ENCODE results near the gene PLA2G4F.

PLA2G4F gene

DNA sequence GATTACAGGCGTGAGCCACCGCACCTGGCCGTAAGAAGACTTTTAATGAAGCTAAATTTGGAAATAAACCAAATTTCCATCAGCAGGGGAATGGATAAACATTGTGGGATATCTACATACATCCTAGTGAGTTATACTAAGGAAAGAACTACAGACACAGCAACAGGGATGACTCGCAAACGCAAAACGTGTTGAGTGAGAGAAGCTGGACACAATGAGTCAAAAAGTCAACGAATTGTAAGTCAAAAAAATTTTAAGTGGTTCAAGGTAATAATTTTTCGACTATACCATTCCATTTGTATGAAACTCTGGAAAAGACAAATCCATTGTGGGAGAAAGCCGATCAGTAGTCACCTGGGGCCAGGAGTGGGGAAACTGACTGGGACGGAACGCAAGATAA, 19.9 kb downstream of the PLA2G4F start:
- no peak overlapping the region for H4K8ac ChIP-seq (ENCODE audit: low read depth, low read length)
- no peak overlapping the region for H4K5ac ChIP-seq (ENCODE audit: low read length)
- H3K79me1 ChIP-seq (ENCODE audit: low read length) = no peaks in the 10 kb centered on the region
- DNase-seq = no peak
- no peak overlapping the region for H3K4ac ChIP-seq (ENCODE audit: low read depth, low read length)
- H3K9ac ChIP-seq (ENCODE audit: low read length) = no peak overlapping the region
- no peak overlapping the region for H2AK5ac ChIP-seq (ENCODE audit: low read length)
- WGBS (ENCODE audit: extremely low coverage, insufficient coverage, low lambda C conversion rate) = no CpG with 5 or more reads among the region's 11 CpGs
- H3K4me1 ChIP-seq (ENCODE audit: control insufficient read depth, low read depth, low read length) = peaks cover 5% of the 10 kb centered on the region
- H3K4me3 ChIP-seq (ENCODE audit: low read length) = no peak overlapping the region
- no peak overlapping the region for H2BK5ac ChIP-seq (ENCODE audit: low read length)
- H3K4me2 ChIP-seq (ENCODE audit: low read length) = no peak overlapping the region
- no peaks in the 10 kb centered on the region for H3K36me3 ChIP-seq (ENCODE audit: control insufficient read depth, insufficient read depth, low read length)
- no peaks in the 10 kb centered on the region for H3K27me3 ChIP-seq (ENCODE audit: insufficient read depth, low read length, poor library complexity)
- no peaks in the 10 kb centered on the region for H3K79me2 ChIP-seq (ENCODE audit: control insufficient read depth, insufficient read depth, low read length)
- H2BK15ac ChIP-seq (replicated peaks; ENCODE audit: low read depth) = no peak overlapping the region
- H3K18ac ChIP-seq (ENCODE audit: low read length) = no peak overlapping the region
- no peak overlapping the region for H3K27ac ChIP-seq (ENCODE audit: low read depth, low read length)
- H3K56ac ChIP-seq (ENCODE audit: low read length) = no peak overlapping the region
- H3K23ac ChIP-seq (ENCODE audit: low read length) = no peak overlapping the region
- H2BK120ac ChIP-seq (ENCODE audit: low read depth, low read length) = no peak overlapping the region

DNA sequence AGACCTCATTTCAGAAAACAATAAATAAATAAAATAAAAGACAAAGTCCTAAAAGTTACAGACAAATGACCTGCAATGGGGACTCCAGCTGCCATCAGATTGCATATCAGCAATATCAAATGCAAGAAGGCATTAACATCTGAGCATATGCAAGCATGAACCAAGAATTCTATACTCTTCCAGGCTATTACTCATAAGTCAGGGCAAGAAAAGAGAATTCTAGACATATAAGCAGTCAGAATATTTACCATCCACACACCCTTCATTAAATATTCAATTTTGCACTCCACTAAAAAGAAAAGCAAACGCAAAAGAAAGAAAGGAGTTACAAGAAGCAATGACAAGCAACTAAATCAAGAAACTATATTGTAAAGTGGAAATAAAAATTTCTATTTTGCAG, 21.1 kb downstream of the PLA2G4F start:
- WGBS (ENCODE audit: extremely low coverage, insufficient coverage, low lambda C conversion rate) = no CpG with 5 or more reads among the region's 1 CpG
- no peak overlapping the region for H3K4me3 ChIP-seq (ENCODE audit: low read length)
- H3K27ac ChIP-seq (ENCODE audit: low read depth, low read length) = no peak overlapping the region
- no peak overlapping the region for H2BK5ac ChIP-seq (ENCODE audit: low read length)
- H3K4me2 ChIP-seq (ENCODE audit: low read length) = no peak overlapping the region
- H4K8ac ChIP-seq (ENCODE audit: low read depth, low read length) = no peak overlapping the region
- no peak overlapping the region for H4K5ac ChIP-seq (ENCODE audit: low read length)
- H3K36me3 ChIP-seq (ENCODE audit: control insufficient read depth, insufficient read depth, low read length) = no peaks in the 10 kb centered on the region
- no peak overlapping the region for H3K4ac ChIP-seq (ENCODE audit: low read depth, low read length)
- H3K18ac ChIP-seq (ENCODE audit: low read length) = no peak overlapping the region
- no peak overlapping the region for H3K56ac ChIP-seq (ENCODE audit: low read length)
- no peak overlapping the region for H2BK15ac ChIP-seq (replicated peaks; ENCODE audit: low read depth)
- H3K4me1 ChIP-seq (ENCODE audit: control insufficient read depth, low read depth, low read length) = peaks cover 3% of the 10 kb centered on the region
- no peak overlapping the region for H3K9ac ChIP-seq (ENCODE audit: low read length)
- no peaks in the 10 kb centered on the region for H3K79me1 ChIP-seq (ENCODE audit: low read length)
- H3K23ac ChIP-seq (ENCODE audit: low read length) = no peak overlapping the region
- H2AK5ac ChIP-seq (ENCODE audit: low read length) = no peak overlapping the region
- no peaks in the 10 kb centered on the region for H3K27me3 ChIP-seq (ENCODE audit: insufficient read depth, low read length, poor library complexity)
- no peak overlapping the region for H2BK120ac ChIP-seq (ENCODE audit: low read depth, low read length)
- DNase-seq = no peak
- H3K79me2 ChIP-seq (ENCODE audit: control insufficient read depth, insufficient read depth, low read length) = no peaks in the 10 kb centered on the region

DNA sequence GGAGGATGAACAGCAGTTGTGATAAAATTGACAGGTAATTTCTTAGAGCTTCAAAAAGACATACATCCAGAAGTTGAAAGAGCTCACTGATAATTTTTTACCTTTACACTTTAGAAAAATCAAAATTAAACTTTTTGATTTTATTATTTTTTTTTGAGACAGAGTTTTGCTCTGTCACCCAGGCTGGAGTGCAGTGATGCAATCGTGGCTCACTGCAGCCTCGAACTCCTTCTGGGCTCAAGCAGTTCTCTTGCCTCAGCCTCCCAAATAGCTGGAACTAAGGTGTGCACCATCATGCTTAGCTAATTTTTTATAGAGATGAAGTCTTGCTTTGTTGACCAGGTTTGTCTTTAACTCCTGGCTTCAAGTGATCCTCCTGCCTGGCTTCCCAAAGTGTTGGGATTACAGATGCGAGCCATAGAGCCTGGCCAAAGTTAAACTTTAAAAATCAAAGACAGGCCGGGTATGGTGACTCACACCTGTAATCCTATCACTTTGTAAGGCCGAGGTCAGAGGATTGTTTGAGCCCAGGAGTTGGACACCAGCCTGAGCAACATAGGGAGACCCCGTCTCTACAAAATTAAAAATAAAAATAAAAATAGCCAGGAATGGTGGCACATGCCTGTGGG, 21.7 kb downstream of the PLA2G4F start:
- Histone ChIP-seq H2BK15ac (replicated peaks; ENCODE audit: low read depth) (no peak overlapping the region), H3K4me2 (ENCODE audit: low read length) (no peak overlapping the region), H3K27me3 (ENCODE audit: insufficient read depth, low read length, poor library complexity) (no peaks in the 10 kb centered on the region), H3K79me2 (ENCODE audit: control insufficient read depth, insufficient read depth, low read length) (no peaks in the 10 kb centered on the region), H3K9ac (ENCODE audit: low read length) (no peak overlapping the region), H3K4me3 (ENCODE audit: low read length) (no peak overlapping the region), H4K8ac (ENCODE audit: low read depth, low read length) (no peak overlapping the region), H3K4me1 (ENCODE audit: control insufficient read depth, low read depth, low read length) (no peaks in the 10 kb centered on the region), H2AK5ac (ENCODE audit: low read length) (no peak overlapping the region), H3K56ac (ENCODE audit: low read length) (no peak overlapping the region), H3K79me1 (ENCODE audit: low read length) (no peaks in the 10 kb centered on the region), H3K23ac (ENCODE audit: low read length) (no peak overlapping the region), H4K5ac (ENCODE audit: low read length) (no peak overlapping the region), H3K36me3 (ENCODE audit: control insufficient read depth, insufficient read depth, low read length) (no peaks in the 10 kb centered on the region), H3K18ac (ENCODE audit: low read length) (no peak overlapping the region), H3K27ac (ENCODE audit: low read depth, low read length) (no peak overlapping the region), H2BK5ac (ENCODE audit: low read length) (no peak overlapping the region), H3K4ac (ENCODE audit: low read depth, low read length) (no peak overlapping the region), H2BK120ac (ENCODE audit: low read depth, low read length) (no peak overlapping the region)
- no CpG with 5 or more reads among the region's 6 CpGs for WGBS (ENCODE audit: extremely low coverage, insufficient coverage, low lambda C conversion rate)
- DNase-seq = no peak

DNA sequence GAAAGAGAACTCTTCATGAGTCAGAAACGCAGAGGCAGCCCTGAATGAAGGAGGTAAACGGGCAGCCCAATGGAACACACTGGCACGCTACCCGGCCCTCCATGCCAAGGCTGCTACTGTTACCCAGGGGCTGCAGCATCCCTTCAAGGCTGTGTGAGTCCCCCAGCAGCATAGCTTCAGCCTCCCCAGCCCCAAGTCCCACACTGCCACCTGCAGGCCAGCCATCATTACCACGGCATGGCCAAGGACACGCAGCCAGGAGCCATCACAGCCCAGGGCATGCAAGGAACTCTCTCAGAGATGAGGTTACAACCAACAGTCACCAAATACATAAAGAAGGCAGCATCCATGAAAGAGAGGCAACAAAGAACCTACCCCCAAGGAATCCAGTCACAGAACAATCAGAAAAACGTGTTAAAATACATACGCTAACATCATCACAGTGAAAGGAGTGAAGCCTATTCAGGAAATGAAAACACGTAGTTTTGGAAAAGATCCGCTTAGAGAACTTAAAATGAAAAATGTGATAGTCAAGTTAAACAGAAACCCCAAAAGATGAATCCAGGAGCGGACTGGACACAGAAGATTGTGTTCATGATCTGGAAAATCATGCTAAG, 22.4 kb downstream of the PLA2G4F start:
- peak; percentile 82 for DNase-seq
- Histone ChIP-seq H3K27me3 (ENCODE audit: insufficient read depth, low read length, poor library complexity) (no peaks in the 10 kb centered on the region), H2BK15ac (replicated peaks; ENCODE audit: low read depth) (no peak overlapping the region), H3K18ac (ENCODE audit: low read length) (no peak overlapping the region), H3K23ac (ENCODE audit: low read length) (no peak overlapping the region), H3K4ac (ENCODE audit: low read depth, low read length) (no peak overlapping the region), H2BK120ac (ENCODE audit: low read depth, low read length) (no peak overlapping the region), H3K4me1 (ENCODE audit: control insufficient read depth, low read depth, low read length) (no peaks in the 10 kb centered on the region), H3K36me3 (ENCODE audit: control insufficient read depth, insufficient read depth, low read length) (no peaks in the 10 kb centered on the region), H2BK5ac (ENCODE audit: low read length) (no peak overlapping the region), H3K56ac (ENCODE audit: low read length) (no peak overlapping the region), H3K79me2 (ENCODE audit: control insufficient read depth, insufficient read depth, low read length) (no peaks in the 10 kb centered on the region), H4K8ac (ENCODE audit: low read depth, low read length) (no peak overlapping the region), H2AK5ac (ENCODE audit: low read length) (no peak overlapping the region), H4K5ac (ENCODE audit: low read length) (no peak overlapping the region), H3K4me2 (ENCODE audit: low read length) (no peak overlapping the region), H3K79me1 (ENCODE audit: low read length) (no peaks in the 10 kb centered on the region), H3K27ac (ENCODE audit: low read depth, low read length) (no peak overlapping the region), H3K9ac (ENCODE audit: low read length) (no peak overlapping the region), H3K4me3 (ENCODE audit: low read length) (no peak overlapping the region)
- WGBS (ENCODE audit: extremely low coverage, insufficient coverage, low lambda C conversion rate) = no CpG with 5 or more reads among the region's 11 CpGs

DNA sequence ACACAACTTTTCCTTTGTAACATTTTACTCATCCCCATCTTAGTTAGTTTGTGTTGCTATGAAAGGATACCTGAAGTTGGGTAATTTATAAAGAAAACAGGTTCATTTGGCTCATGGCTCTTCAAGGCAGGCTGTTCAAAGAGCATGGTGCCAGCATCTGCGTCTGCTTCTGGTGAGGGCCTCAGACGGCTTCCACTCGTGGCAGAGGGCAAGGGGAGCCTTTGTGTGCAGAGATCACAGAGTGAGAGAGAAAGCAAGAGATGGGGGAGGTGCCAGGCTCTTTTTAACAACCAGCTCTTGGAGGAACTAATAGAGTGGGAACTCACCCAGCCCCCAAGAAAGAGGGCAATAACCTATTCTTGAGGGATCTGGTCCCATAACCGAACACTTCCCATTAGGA, 23.1 kb downstream of the PLA2G4F start:
- Histone ChIP-seq H2BK5ac (ENCODE audit: low read length) (no peak overlapping the region), H3K4me3 (ENCODE audit: low read length) (no peak overlapping the region), H3K4ac (ENCODE audit: low read depth, low read length) (no peak overlapping the region), H3K9ac (ENCODE audit: low read length) (no peak overlapping the region), H3K56ac (ENCODE audit: low read length) (no peak overlapping the region), H3K27me3 (ENCODE audit: insufficient read depth, low read length, poor library complexity) (no peaks in the 10 kb centered on the region), H3K4me1 (ENCODE audit: control insufficient read depth, low read depth, low read length) (no peaks in the 10 kb centered on the region), H4K5ac (ENCODE audit: low read length) (no peak overlapping the region), H2BK120ac (ENCODE audit: low read depth, low read length) (no peak overlapping the region), H2AK5ac (ENCODE audit: low read length) (no peak overlapping the region), H3K4me2 (ENCODE audit: low read length) (no peak overlapping the region), H3K23ac (ENCODE audit: low read length) (no peak overlapping the region), H2BK15ac (replicated peaks; ENCODE audit: low read depth) (no peak overlapping the region), H3K36me3 (ENCODE audit: control insufficient read depth, insufficient read depth, low read length) (no peaks in the 10 kb centered on the region), H3K79me2 (ENCODE audit: control insufficient read depth, insufficient read depth, low read length) (no peaks in the 10 kb centered on the region), H4K8ac (ENCODE audit: low read depth, low read length) (no peak overlapping the region), H3K27ac (ENCODE audit: low read depth, low read length) (no peak overlapping the region), H3K18ac (ENCODE audit: low read length) (no peak overlapping the region), H3K79me1 (ENCODE audit: low read length) (no peaks in the 10 kb centered on the region)
- DNase-seq = no peak
- no CpG with 5 or more reads among the region's 4 CpGs for WGBS (ENCODE audit: extremely low coverage, insufficient coverage, low lambda C conversion rate)

Data from mesendoderm (in vitro differentiated cells).